MCF 10A (cell line): Measurements from ENCODE around the gene C1orf105. TPM values are rescaled to one million over a fixed set of nuclear protein-coding genes. Genes with fewer than 3 reads are reported as not detected.
A peak's percentile ranks its signal among the peaks of the same experiment; 100 is the strongest.

Source experiments
- BruUV-seq: library from RNA; stranded (reverse); fragments of 400-500 nt; replicated peaks from 2 replicates; lab custom pipeline; 2021; lab: Mats Ljungman, UMichigan
- CTCF ChIA-PET: fragments of 300-600 bp; sonication (Branson Sonifier 250); formaldehyde crosslinking; extraction: SDS; loops from one replicate; lab custom pipeline; 2021; ENCODE audit warnings: antibody characterized with exemption, inconsistent platforms; lab: Yijun Ruan, JAX
- POLR2A ChIA-PET: fragments of 300-600, 350-650 bp; sonication (Branson Sonifier 250); formaldehyde crosslinking; extraction: SDS; loops from one replicate; lab custom pipeline; 2020; ENCODE audit warnings: antibody characterized with exemption, inconsistent platforms; lab: Yijun Ruan, JAX
- DNase-seq: peaks from one replicate; pipeline ENCODE4 v3.0.0-alpha.2; 2018; ENCODE audit not compliant: unreplicated experiment
- H3K27ac Mint-ChIP-seq: one replicate; pipeline ENCODE4 v1.8.0; 2022; ENCODE audit warnings: mild to moderate bottlenecking, low read depth, mixed read lengths; ENCODE audit not compliant: unreplicated experiment
- H3K27me3 Mint-ChIP-seq: one replicate; pipeline ENCODE4 v1.8.0; 2022; ENCODE audit warnings: mixed read lengths; ENCODE audit not compliant: insufficient read depth, unreplicated experiment
- H3K36me3 Mint-ChIP-seq: one replicate; pipeline ENCODE4 v1.8.0; 2022; ENCODE audit warnings: mild to moderate bottlenecking, moderate library complexity, mixed read lengths; ENCODE audit not compliant: insufficient read depth, unreplicated experiment
- H3K4me1 Mint-ChIP-seq: one replicate; pipeline ENCODE4 v1.8.0; 2022; ENCODE audit warnings: mixed read lengths; ENCODE audit not compliant: insufficient read depth, unreplicated experiment
- H3K4me3 Mint-ChIP-seq: one replicate; pipeline ENCODE4 v1.8.0; 2022; ENCODE audit warnings: mild to moderate bottlenecking, moderate library complexity, mixed read lengths; ENCODE audit not compliant: unreplicated experiment
- H3K9me3 Mint-ChIP-seq: one replicate; pipeline ENCODE4 v1.8.0; 2022; ENCODE audit warnings: mixed read lengths; ENCODE audit not compliant: unreplicated experiment
- CTCF ChIP-seq: fragments of 200-600 bp; IDR thresholded peaks from one replicate; pipeline ENCODE4 v1.8.0; 2022; ENCODE audit warnings: antibody characterized with exemption, mild to moderate bottlenecking; ENCODE audit not compliant: unreplicated experiment
- intact Hi-C: fragments of 100-400 bp; cut with micrococcal nuclease; formaldehyde crosslinking; loops from 2 replicates; pipeline ENCODE4 v1.14.1; 2022
- total RNA-seq: library from RNA; stranded (reverse); gene quantifications from 2 replicates; pipeline ENCODE4 v1.2.3, GENCODE V29; 2022

The C1orf105 gene
- total RNA-seq, 1 experiment from 2014 or later, result not detected

DNA sequence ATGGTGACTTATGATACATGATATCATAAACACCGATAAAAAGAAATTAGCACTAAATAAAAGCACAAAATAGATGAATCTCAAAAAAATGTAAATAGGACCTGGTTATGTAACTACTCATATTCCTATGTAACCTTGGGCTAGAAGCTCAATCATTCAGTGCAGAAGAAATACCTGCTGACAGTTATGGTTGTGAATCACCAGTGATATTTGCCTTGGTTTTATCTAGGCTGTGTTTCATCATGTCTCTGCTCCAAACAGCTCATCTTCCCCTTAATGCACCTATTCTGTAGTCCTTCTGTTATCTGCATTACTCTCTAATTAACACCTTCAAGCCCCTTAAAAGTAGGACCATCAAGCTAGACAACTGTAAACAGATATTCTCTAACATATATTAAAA, 39.7 kb downstream of the C1orf105 start:
- CTCF ChIA-PET, result interaction anchor here (0.7 to 4.6 kb wide), 4 partner anchors 9 to 458 kb away, joined by 4 to 31 read pairs (median 7); no protein-coding TSS in a partner anchor
- peaks cover 12% of the 10 kb centered on the region for H3K4me1 Mint-ChIP-seq
- no peaks in the 10 kb centered on the region for H3K9me3 Mint-ChIP-seq
- intact Hi-C loops, result no loop called here
- no peak overlapping the region for H3K27ac Mint-ChIP-seq
- no peaks in the 10 kb centered on the region for H3K27me3 Mint-ChIP-seq
- TF ChIP-seq CTCF, result no peak
- no peak overlapping the region for H3K4me3 Mint-ChIP-seq
- no TSS peak for BruUV-seq
- POLR2A ChIA-PET, result interaction anchor here (0.6 to 4.1 kb wide), 11 partner anchors 10 to 259 kb away, joined by 3 to 17 read pairs (median 3); partner anchors contain the start of gene SUCO
- H3K36me3 Mint-ChIP-seq, result no peaks in the 10 kb centered on the region
- no peak for DNase-seq

DNA sequence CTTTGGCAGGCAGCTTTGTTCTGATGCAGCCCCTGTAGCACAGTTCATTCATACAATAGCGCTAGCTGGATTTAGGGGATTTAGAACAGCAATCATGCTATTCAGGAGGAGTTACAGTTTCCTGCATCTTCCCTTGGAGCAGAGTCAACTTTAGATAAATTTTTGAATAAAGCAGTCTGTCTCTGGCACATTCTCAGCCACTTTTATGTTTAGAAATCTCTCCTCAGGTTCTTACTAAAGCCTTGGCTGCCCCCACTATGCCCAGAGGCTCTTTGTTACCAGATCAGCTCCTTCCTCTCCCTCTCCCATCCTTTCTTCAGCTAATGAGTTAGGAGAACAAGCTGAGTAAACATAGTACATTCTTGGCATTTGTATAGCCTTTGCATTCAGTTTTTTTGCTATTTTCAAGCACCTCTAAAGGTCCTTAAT, 40.4 kb downstream of the C1orf105 start:
- Mint-ChIP-seq H3K9me3 (no peaks in the 10 kb centered on the region), H3K4me1 (peaks cover 12% of the 10 kb centered on the region), H3K27me3 (no peaks in the 10 kb centered on the region), H3K27ac (no peak overlapping the region), H3K36me3 (no peaks in the 10 kb centered on the region), H3K4me3 (no peak overlapping the region)
- CTCF ChIA-PET, result interaction anchor here (0.7 to 4.6 kb wide), 6 partner anchors 9 to 371 kb away, joined by 3 to 31 read pairs (median 4); no protein-coding TSS in a partner anchor
- TF ChIP-seq CTCF, result no peak
- no TSS peak for BruUV-seq
- POLR2A ChIA-PET, result interaction anchor here (0.6 to 4.1 kb wide), 11 partner anchors 9 to 259 kb away, joined by 3 to 17 read pairs (median 3); partner anchors contain the start of gene SUCO
- DNase-seq, result no peak
- intact Hi-C loops, result no loop called here

DNA sequence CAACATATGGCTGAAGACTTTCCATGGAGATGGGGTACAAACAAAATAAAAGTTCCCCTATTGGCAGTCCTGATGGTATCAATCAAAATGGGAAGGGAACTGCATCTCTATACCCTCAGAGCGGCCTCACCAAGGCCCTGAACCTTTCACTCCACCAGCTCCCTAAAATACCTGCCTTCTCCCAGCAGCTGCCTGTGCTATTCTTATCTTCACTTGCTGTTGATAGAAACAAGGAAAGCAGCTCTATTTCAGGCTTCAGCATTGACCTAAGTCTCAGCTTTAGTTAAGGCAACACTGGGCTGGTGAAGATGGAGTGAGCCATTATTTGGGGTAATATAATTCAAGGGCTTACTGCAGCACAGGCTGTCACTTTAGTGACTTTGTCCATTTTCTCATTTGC, 45.1 kb downstream of the C1orf105 start:
- DNase-seq, result no peak
- no peak for TF ChIP-seq CTCF
- Mint-ChIP-seq H3K27me3 (no peaks in the 10 kb centered on the region), H3K27ac (no peak overlapping the region), H3K4me1 (peaks cover 17% of the 10 kb centered on the region), H3K9me3 (no peaks in the 10 kb centered on the region), H3K36me3 (no peaks in the 10 kb centered on the region), H3K4me3 (no peak overlapping the region)
- no TSS peak for BruUV-seq
- intact Hi-C loops, result no loop called here
- POLR2A ChIA-PET, result interaction anchor here (0.9 to 1.8 kb wide), 3 partner anchors 46 to 90 kb away, joined by 3 to 6 read pairs (median 5); partner anchors contain the start of gene SUCO
- CTCF ChIA-PET, result interaction anchor here (2.0 kb wide), 1 partner anchor 15 kb away, joined by 9 read pairs; no protein-coding TSS in a partner anchor

- Mint-ChIP-seq H3K9me3 (no peaks in the 10 kb centered on the region), H3K27ac (no peak overlapping the region), H3K36me3 (no peaks in the 10 kb centered on the region), H3K4me3 (no peak overlapping the region), H3K4me1 (peaks cover 11% of the 10 kb centered on the region), H3K27me3 (no peaks in the 10 kb centered on the region)
- CTCF ChIA-PET, result interaction anchor here (0.5 to 2.0 kb wide), 7 partner anchors 10 to 1454 kb away, joined by 3 to 9 read pairs (median 3); no protein-coding TSS in a partner anchor
- peak; percentile 61 for DNase-seq
- no TSS peak for BruUV-seq
- POLR2A ChIA-PET, result interaction anchor here (0.9 to 1.8 kb wide), 7 partner anchors 42 to 118 kb away, joined by 3 to 6 read pairs (median 4); partner anchors contain the start of gene SUCO
- no peak for TF ChIP-seq CTCF
- intact Hi-C loops, result no loop called here
Measured at GRCh38 chr1:172466795-172467407, 46.4 kb downstream of the C1orf105 start.
